CD14-positive monocyte (primary cell): ENCODE results near the gene CIBAR2. TPM values are rescaled to one million over a fixed set of nuclear protein-coding genes. Genes with fewer than 3 reads are reported as not detected.

Experiments
- DNase-seq, 3 donors: peaks; one replicate each; pipeline ENCODE4 v3.0.0-alpha.2; 2011 to 2022
- H2AFZ ChIP-seq: 2 replicates; pipeline ENCODE4 v1.6.0; 2012; ENCODE audit warnings: mild to moderate bottlenecking, low read depth, low read length, inconsistent platforms; ENCODE audit not compliant: insufficient read depth, poor library complexity, severe bottlenecking
- H3K27ac ChIP-seq, 2 donors: 1 replicate in 1 of 2; 2 replicates in 1 of 2; pipeline ENCODE4 v1.5.1; 2012 to 2013; ENCODE audit warnings: low read length in 2 of 2, control low read depth in 1 of 2, inconsistent platforms in 1 of 2, low read depth in 1 of 2, mild to moderate bottlenecking in 1 of 2
- H3K27me3 ChIP-seq, 2 donors: one replicate each; pipeline versions ENCODE4 v1.6.0 to v1.6.1; 2011 to 2013; ENCODE audit warnings: low read length in 2 of 2; ENCODE audit not compliant: control insufficient read depth in 2 of 2, insufficient read depth in 2 of 2
- H3K36me3 ChIP-seq, 2 donors: replicated peaks in 1 of 2; 1 replicate in 1 of 2; 2 replicates in 1 of 2; pipeline versions ENCODE4 v1.5.1 to v1.6.1; 2012 to 2013; ENCODE audit warnings: low read length in 2 of 2, control low read depth in 1 of 2, inconsistent platforms in 1 of 2, mild to moderate bottlenecking in 1 of 2; ENCODE audit not compliant: insufficient read depth in 2 of 2, control insufficient read depth in 1 of 2
- H3K4me1 ChIP-seq, 2 donors: 1 replicate in 1 of 2; 2 replicates in 1 of 2; pipeline versions ENCODE4 v1.5.1 to v1.6.1; 2012 to 2013; ENCODE audit warnings: low read length in 2 of 2, control low read depth in 1 of 2, inconsistent platforms in 1 of 2, mild to moderate bottlenecking in 1 of 2, moderate library complexity in 1 of 2; ENCODE audit not compliant: insufficient read depth in 2 of 2, control insufficient read depth in 1 of 2
- H3K4me2 ChIP-seq: replicated peaks from 2 replicates; pipeline ENCODE3; 2012; ENCODE audit warnings: low read length, moderate library complexity, mild to moderate bottlenecking; ENCODE audit not compliant: poor library complexity, severe bottlenecking; ENCODE audit errors: extremely low read depth
- H3K4me3 ChIP-seq, 3 experiments: fragments of 200-600 bp in 1 of 3; sonication (generic) in 1 of 3; replicated peaks in 1 of 3; 1 replicate in 2 of 3; 2 replicates in 1 of 3; pipeline ENCODE4 v1.5.1; 2011 to 2013; ENCODE audit warnings: low read length in 3 of 3, mild to moderate bottlenecking in 3 of 3, control low read depth in 2 of 3, low read depth in 2 of 3, inconsistent platforms in 1 of 3, moderate library complexity in 1 of 3
- H3K79me2 ChIP-seq: 2 replicates; pipeline ENCODE4 v1.6.0; 2012; ENCODE audit warnings: mild to moderate bottlenecking, control low read depth, inconsistent platforms, low read length, moderate library complexity; ENCODE audit not compliant: insufficient read depth
- H3K9ac ChIP-seq: 2 replicates; pipeline ENCODE4 v1.6.0; 2017; ENCODE audit warnings: low read length, mild to moderate bottlenecking; ENCODE audit not compliant: insufficient read depth, poor library complexity, severe bottlenecking
- H3K9me3 ChIP-seq, 2 donors: replicated peaks in 1 of 2; 1 replicate in 1 of 2; 2 replicates in 1 of 2; pipeline versions ENCODE4 v1.5.1 to v1.6.1; 2012 to 2013; ENCODE audit warnings: low read length in 2 of 2, control low read depth in 1 of 2; ENCODE audit not compliant: control insufficient read depth in 1 of 2, insufficient read depth in 1 of 2
- H4K20me1 ChIP-seq: 2 replicates; pipeline ENCODE4 v1.6.0; 2012; ENCODE audit warnings: mild to moderate bottlenecking, low read length, control low read depth, moderate library complexity; ENCODE audit not compliant: insufficient read depth
- H3K27ac Mint-ChIP-seq, 7 donors: one replicate each; pipeline ENCODE4 v1.8.0; 2020; ENCODE audit warnings: mild to moderate bottlenecking in 7 of 7, mixed read lengths in 7 of 7, moderate library complexity in 6 of 7, inconsistent platforms in 2 of 7
- H3K27me3 Mint-ChIP-seq, 3 donors: one replicate each; pipeline ENCODE4 v1.8.0; 2021 to 2022; ENCODE audit warnings: low read depth in 3 of 3, mild to moderate bottlenecking in 3 of 3, mixed read lengths in 3 of 3, moderate library complexity in 3 of 3, inconsistent platforms in 1 of 3
- H3K36me3 Mint-ChIP-seq, 2 donors: one replicate each; pipeline ENCODE4 v1.8.0; 2020; ENCODE audit warnings: mixed read lengths in 2 of 2, inconsistent platforms in 1 of 2, mild to moderate bottlenecking in 1 of 2
- H3K4me1 Mint-ChIP-seq: one replicate; pipeline ENCODE4 v1.8.0; 2020; ENCODE audit warnings: mild to moderate bottlenecking, mixed read lengths
- H3K4me3 Mint-ChIP-seq, 2 donors: one replicate each; pipeline ENCODE4 v1.8.0; 2020; ENCODE audit warnings: mild to moderate bottlenecking in 2 of 2, mixed read lengths in 2 of 2, moderate library complexity in 1 of 2
- H3K9me3 Mint-ChIP-seq, 7 donors: one replicate each; pipeline ENCODE4 v1.8.0; 2020 to 2022; ENCODE audit warnings: mixed read lengths in 7 of 7, mild to moderate bottlenecking in 6 of 7, moderate library complexity in 6 of 7, inconsistent platforms in 2 of 7
- CTCF ChIP-seq: fragments of 200-600 bp; IDR thresholded peaks from one replicate; pipeline ENCODE4 v1.8.0; 2022; ENCODE audit warnings: antibody characterized with exemption, mild to moderate bottlenecking
- WGBS: methylation state at CpG from one replicate; pipeline ENCODE4 v1.1.5; 2013; ENCODE audit warnings: missing lambda C conversion rate; ENCODE audit not compliant: insufficient coverage; 5-methylcytosine and 5-hydroxymethylcytosine counted together
- intact Hi-C, 2 donors: fragments of 100-400 bp; cut with micrococcal nuclease; formaldehyde crosslinking; loops; one replicate each; pipeline versions ENCODE4 v1.15.0 to v1.15.1; 2023
- polyA plus RNA-seq, 3 donors: library from polyadenylated mRNA; depleted of rRNA in 1 of 3; unstranded in 2 of 3; stranded (reverse) in 1 of 3; fragments of 300-500 nt in 2 of 3; fragments of >200 nt in 1 of 3; fragmentation: Illumina TruSeq in 2 of 3; gene quantifications; 1 replicate in 2 of 3; 2 replicates in 1 of 3; pipeline ENCODE4 v1.2.3, GENCODE V29; 2012 to 2021

CIBAR2 gene
- polyA plus RNA-seq, 3 donors = not detected

GRCh38 chr16:85082173-85083050 lies 29.9 kb downstream of the CIBAR2 start:
- H3K4me1 Mint-ChIP-seq = peaks cover 28% of the 10 kb centered on the region
- peaks cover 77 to 98% of the 10 kb centered on the region in 2 donors for H3K36me3 Mint-ChIP-seq
- Histone ChIP-seq H3K9me3 (no peaks in the 10 kb centered on the region), H4K20me1 (peaks cover 78% of the 10 kb centered on the region), H2AFZ (no peak overlapping the region), H3K9ac (peak overlapping the region; percentile 6), H3K4me1 (peaks cover 29 to 38% of the 10 kb centered on the region in 2 donors), H3K36me3 (peaks cover 76 to 85% of the 10 kb centered on the region in 2 donors), H3K27me3 (no peaks in the 10 kb centered on the region), H3K4me2 (peak overlapping the region; percentile 36), H3K79me2 (no peaks in the 10 kb centered on the region), H3K27ac (no peak overlapping the region), H3K4me3 (no peak overlapping the region)
- TF ChIP-seq CTCF = no peak
- WGBS = 11% methylated on average over 28 of the region's 33 CpGs
- H3K27me3 Mint-ChIP-seq = peaks cover 0 to 3% (median 3%) of the 10 kb centered on the region in 3 donors
- peaks cover 0 to 3% (median 1%) of the 10 kb centered on the region in 7 donors for H3K9me3 Mint-ChIP-seq
- no peak for DNase-seq
- intact Hi-C loops = loop anchor here (10.0 kb wide), 2 partner anchors 48 to 328 kb away; no protein-coding TSS in a partner anchor
- H3K27ac Mint-ChIP-seq = peak overlapping the region in 3 of 7 donors; percentile 37 to 56 (median 50)
- peak overlapping the region in 1 of 2 donors; percentile 49 for H3K4me3 Mint-ChIP-seq

- intact Hi-C loops = loop anchor here (10.0 kb wide), 2 partner anchors 47 to 327 kb away; no protein-coding TSS in a partner anchor
- no peak overlapping the region for H3K4me3 ChIP-seq
- H3K27ac Mint-ChIP-seq = peak overlapping the region in 1 of 7 donors; percentile 56
Measured at GRCh38 chr16:85081765-85082164, 30.5 kb downstream of the CIBAR2 start.

More at GRCh38 chr16:85081765-85082164, 30.5 kb downstream of the CIBAR2 start:
- Histone ChIP-seq H3K9ac (no peak overlapping the region), H3K36me3 (peaks cover 76 to 85% of the 10 kb centered on the region in 2 donors), H2AFZ (no peak overlapping the region), H3K79me2 (no peaks in the 10 kb centered on the region), H3K4me1 (peaks cover 34 to 44% of the 10 kb centered on the region in 2 donors), H4K20me1 (peaks cover 78% of the 10 kb centered on the region), H3K27me3 (no peaks in the 10 kb centered on the region), H3K9me3 (no peaks in the 10 kb centered on the region), H3K27ac (no peak overlapping the region), H3K4me2 (no peak overlapping the region)
- Mint-ChIP-seq H3K36me3 (peaks cover 76 to 98% of the 10 kb centered on the region in 2 donors), H3K4me3 (no peak overlapping the region), H3K9me3 (peaks cover 0 to 3% (median 1%) of the 10 kb centered on the region in 7 donors), H3K27me3 (peaks cover 0 to 6% (median 3%) of the 10 kb centered on the region in 3 donors), H3K4me1 (peaks cover 34% of the 10 kb centered on the region)
- no peak for DNase-seq
- TF ChIP-seq CTCF = no peak
- WGBS = 94% methylated on average over 12 of the region's 15 CpGs
